Mesenchymal stem cell (in vitro differentiated cells and primary cell): ENCODE results near the gene TIMM17A. TPM values are rescaled to one million over a fixed set of nuclear protein-coding genes. Genes with fewer than 3 reads are reported as not detected.

Source experiments
- DNase-seq: peaks from one replicate; pipeline ENCODE4 v3.0.0-alpha.2; 2013
- H2AFZ ChIP-seq: one replicate; pipeline ENCODE4 v1.6.1; 2013; ENCODE audit warnings: low read depth, mild to moderate bottlenecking, control low read depth, inconsistent platforms, low read length, moderate library complexity
- H2AK5ac ChIP-seq: 2 replicates; pipeline ENCODE4 v1.6.1; 2013; ENCODE audit warnings: low read length, moderate library complexity, mild to moderate bottlenecking, inconsistent platforms; ENCODE audit not compliant: severe bottlenecking
- H2BK120ac ChIP-seq: one replicate; pipeline ENCODE4 v1.6.1; 2013; ENCODE audit warnings: low read depth, mild to moderate bottlenecking, inconsistent platforms, low read length, moderate library complexity
- H2BK12ac ChIP-seq, 2 experiments: one replicate each; pipeline ENCODE4 v1.6.1; 2013; ENCODE audit warnings: inconsistent platforms in 2 of 2, low read length in 2 of 2, mild to moderate bottlenecking in 2 of 2, moderate library complexity in 2 of 2, control low read depth in 1 of 2
- H2BK15ac ChIP-seq: one replicate; pipeline ENCODE4 v1.6.1; 2013; ENCODE audit warnings: mild to moderate bottlenecking, low read depth, inconsistent platforms; ENCODE audit not compliant: poor library complexity, severe bottlenecking
- H2BK5ac ChIP-seq: 2 replicates; pipeline ENCODE4 v1.6.1; 2013; ENCODE audit warnings: low read depth, mild to moderate bottlenecking, low read length, control low read depth, inconsistent platforms; ENCODE audit not compliant: poor library complexity, severe bottlenecking
- H3K14ac ChIP-seq, 2 experiments: one replicate each; pipeline ENCODE4 v1.6.1; 2013; ENCODE audit warnings: inconsistent platforms in 2 of 2, low read length in 2 of 2, control low read depth in 1 of 2, mild to moderate bottlenecking in 1 of 2, moderate library complexity in 1 of 2
- H3K18ac ChIP-seq, 2 experiments: one replicate each; pipeline ENCODE4 v1.6.1; 2013; ENCODE audit warnings: inconsistent platforms in 2 of 2, low read length in 2 of 2, control low read depth in 1 of 2, low read depth in 1 of 2, mild to moderate bottlenecking in 1 of 2
- H3K23ac ChIP-seq, 2 experiments: one replicate each; pipeline ENCODE4 v1.6.1; 2013; ENCODE audit warnings: inconsistent platforms in 2 of 2, low read length in 2 of 2, mild to moderate bottlenecking in 2 of 2, moderate library complexity in 2 of 2, control low read depth in 1 of 2
- H3K27ac ChIP-seq: 2 replicates; pipeline ENCODE4 v1.5.1; 2013; ENCODE audit warnings: mild to moderate bottlenecking, moderate library complexity, low read length, control low read depth, inconsistent platforms; ENCODE audit not compliant: poor library complexity, severe bottlenecking
- H3K27me3 ChIP-seq, 2 experiments: 2 replicates each; pipeline versions ENCODE4 v1.6.1 to v1.7.0; 2013; ENCODE audit warnings: low read length in 2 of 2, mild to moderate bottlenecking in 2 of 2, moderate library complexity in 2 of 2, control low read depth in 1 of 2, inconsistent platforms in 1 of 2; ENCODE audit not compliant: control insufficient read depth in 1 of 2, insufficient read depth in 1 of 2
- H3K36me3 ChIP-seq, 2 experiments: 2 replicates each; pipeline versions ENCODE4 v1.6.1 to v1.7.0; 2013; ENCODE audit warnings: low read length in 2 of 2, control low read depth in 1 of 2, inconsistent platforms in 1 of 2, low read depth in 1 of 2, mild to moderate bottlenecking in 1 of 2; ENCODE audit not compliant: insufficient read depth in 2 of 2, control insufficient read depth in 1 of 2
- H3K4ac ChIP-seq, 2 experiments: one replicate each; pipeline ENCODE4 v1.6.1; 2013; ENCODE audit warnings: inconsistent platforms in 2 of 2, low read length in 2 of 2, mild to moderate bottlenecking in 2 of 2, moderate library complexity in 2 of 2, control low read depth in 1 of 2, low read depth in 1 of 2
- H3K4me1 ChIP-seq: 2 replicates; pipeline ENCODE4 v1.6.1; 2013; ENCODE audit warnings: low read depth, low read length, control low read depth; ENCODE audit not compliant: control insufficient read depth, insufficient read depth
- H3K4me2 ChIP-seq: 2 replicates; pipeline ENCODE4 v1.6.1; 2013; ENCODE audit warnings: low read length, mild to moderate bottlenecking, inconsistent platforms; ENCODE audit not compliant: poor library complexity, severe bottlenecking
- H3K4me3 ChIP-seq, 2 experiments: 2 replicates each; pipeline versions ENCODE4 v1.5.1 to v1.7.0; 2013; ENCODE audit warnings: low read length in 2 of 2, mild to moderate bottlenecking in 2 of 2, control low read depth in 1 of 2, low read depth in 1 of 2; ENCODE audit not compliant: insufficient read depth in 1 of 2
- H3K79me1 ChIP-seq: replicated peaks from 2 replicates; pipeline ENCODE4 v1.6.1; 2013; ENCODE audit warnings: mild to moderate bottlenecking, control low read depth, low read length, inconsistent platforms; ENCODE audit not compliant: poor library complexity, severe bottlenecking
- H3K9ac ChIP-seq: 2 replicates; pipeline ENCODE4 v1.7.0; 2013; ENCODE audit warnings: mild to moderate bottlenecking, low read length, moderate library complexity
- H3K9me3 ChIP-seq: 2 replicates; pipeline ENCODE4 v1.7.0; 2013; ENCODE audit warnings: mild to moderate bottlenecking, low read length; ENCODE audit not compliant: control insufficient read depth
- H4K8ac ChIP-seq: one replicate; pipeline ENCODE4 v1.6.1; 2013; ENCODE audit warnings: inconsistent platforms, mild to moderate bottlenecking, low read length, moderate library complexity
- H4K91ac ChIP-seq: one replicate; pipeline ENCODE4 v1.6.1; 2013; ENCODE audit warnings: mild to moderate bottlenecking, low read length, inconsistent platforms
- WGBS: methylation state at CpG from one replicate; pipeline ENCODE4 v1.1.7; 2013; ENCODE audit warnings: mixed read lengths; 5-methylcytosine and 5-hydroxymethylcytosine counted together
- polyA plus RNA-seq, 2 experiments: library from polyadenylated mRNA; stranded (reverse); fragments of 200-250 nt; gene quantifications; one replicate each; pipeline ENCODE4 v1.2.3, GENCODE V29; 2013

TIMM17A gene
- polyA plus RNA-seq (2013, experiment 1 of 2): 63.8 TPM
- polyA plus RNA-seq (2013, experiment 2 of 2): 69.6 TPM

DNA sequence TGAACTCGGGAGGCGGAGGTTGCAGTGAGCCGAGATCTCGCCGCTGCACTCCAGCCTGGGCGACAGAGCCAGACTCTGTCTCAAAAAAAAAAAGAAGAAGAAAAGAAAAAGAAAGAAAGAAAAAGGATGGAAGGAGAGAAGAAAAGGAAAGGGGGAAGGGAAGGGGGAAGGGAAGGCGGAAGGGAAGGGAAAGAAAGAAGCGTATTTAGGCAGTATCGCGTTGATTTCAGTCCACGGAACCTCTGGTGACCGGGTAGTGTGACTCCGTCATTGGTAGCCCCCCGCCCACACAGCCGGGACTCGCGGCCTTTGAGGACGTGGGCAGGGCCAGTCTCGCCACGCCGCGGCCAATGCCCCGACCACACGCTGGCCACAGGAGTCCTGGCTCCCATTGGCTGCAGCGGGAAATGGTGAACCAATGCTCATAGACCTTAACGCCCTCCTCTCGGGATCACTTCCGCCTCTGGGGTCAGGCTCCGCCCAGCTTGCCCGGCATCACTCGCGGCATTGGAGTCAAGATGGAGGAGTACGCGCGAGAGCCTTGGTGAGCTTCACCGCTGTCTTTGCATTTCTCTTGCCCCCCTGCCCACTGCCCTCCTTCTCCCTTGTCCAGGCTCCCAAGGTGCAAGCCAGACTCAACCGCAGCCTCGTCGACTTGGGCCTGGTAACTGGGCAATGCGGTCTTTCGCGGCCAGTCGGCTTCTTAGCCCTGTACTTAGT, at the start of gene TIMM17A:
Gene TIMM17A (plus strand): TSS at position 495 of the 720 bp plus-strand sequence. CDS start 24 bp downstream, at position 519.
- H2AFZ ChIP-seq: peak within 1 kb of the TSS; percentile 85
- peak within 1 kb of the TSS; percentile 76 for H3K27ac ChIP-seq
- peak within 1 kb of the TSS; percentile 95 to 96 for H3K4me3 ChIP-seq
- H3K27me3 ChIP-seq: no peaks in the 10 kb centered on the region
- peak within 1 kb of the TSS; percentile 80 for H4K91ac ChIP-seq
- H3K4ac ChIP-seq: peak within 1 kb of the TSS; percentile 84 to 96
- peaks cover 17 to 25% of the 10 kb centered on the region in 2 experiments for H3K36me3 ChIP-seq
- peak within 1 kb of the TSS; percentile 73 for H2BK120ac ChIP-seq
- H4K8ac ChIP-seq: peak within 1 kb of the TSS; percentile 98
- H3K9me3 ChIP-seq: no peaks in the 10 kb centered on the region
- WGBS: 1% methylated on average over 36 of the region's 43 CpGs
- H3K14ac ChIP-seq: peak within 1 kb of the TSS in 1 of 2 experiments; percentile 98
- no peak within 1 kb of the TSS for H2BK15ac ChIP-seq
- H2BK12ac ChIP-seq: peak within 1 kb of the TSS in 1 of 2 experiments; percentile 49
- peaks cover 5% of the 10 kb centered on the region for H3K4me1 ChIP-seq
- H3K4me2 ChIP-seq: peak within 1 kb of the TSS; percentile 75
- peak within 1 kb of the TSS; percentile 74 for H2AK5ac ChIP-seq
- H3K23ac ChIP-seq: peak within 1 kb of the TSS in 1 of 2 experiments; percentile 94
- DNase-seq: peak; percentile 99
- H3K18ac ChIP-seq: peak within 1 kb of the TSS; percentile 96
- peak within 1 kb of the TSS; percentile 98 for H3K9ac ChIP-seq
- peak within 1 kb of the TSS; percentile 60 for H2BK5ac ChIP-seq
- H3K79me1 ChIP-seq: peaks cover 5% of the 10 kb centered on the region

DNA sequence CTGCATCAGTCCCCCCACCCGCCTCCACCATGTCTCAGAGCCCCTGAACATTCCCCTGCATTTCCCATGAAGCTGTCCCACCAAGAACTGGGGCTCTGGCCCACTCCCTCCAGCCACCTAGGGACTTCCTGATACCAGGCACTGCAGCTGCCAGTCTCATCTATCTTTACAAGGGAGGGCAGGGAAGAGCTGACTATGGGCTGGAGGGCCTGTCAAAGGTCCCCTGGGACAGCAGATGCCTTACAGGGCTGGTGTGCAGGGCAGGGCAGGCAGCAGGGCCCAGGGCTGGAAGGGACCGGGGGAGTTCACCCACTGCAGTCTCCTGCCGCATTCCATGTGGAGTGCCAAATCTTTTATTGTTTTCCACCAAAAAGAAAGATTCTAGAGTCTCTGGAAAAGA, 49.0 kb upstream of the TIMM17A start:
- Histone ChIP-seq H3K4me3 (no peak overlapping the region), H3K4ac (peak overlapping the region in 1 of 2 experiments; percentile 71), H3K4me1 (peaks cover 24% of the 10 kb centered on the region), H4K8ac (peak overlapping the region; percentile 35), H3K9me3 (no peaks in the 10 kb centered on the region), H2AK5ac (peak overlapping the region; percentile 16), H3K27me3 (no peaks in the 10 kb centered on the region), H3K4me2 (no peak overlapping the region), H3K18ac (peak overlapping the region; percentile 23 to 74), H2BK120ac (no peak overlapping the region), H3K23ac (no peak overlapping the region), H3K79me1 (no peaks in the 10 kb centered on the region), H3K14ac (no peak overlapping the region), H2BK12ac (peak overlapping the region; percentile 65 to 85), H4K91ac (peak overlapping the region; percentile 34), H3K9ac (peak overlapping the region; percentile 83), H2BK15ac (no peak overlapping the region), H2BK5ac (no peak overlapping the region), H3K36me3 (no peaks in the 10 kb centered on the region), H2AFZ (no peak overlapping the region), H3K27ac (no peak overlapping the region)
- no peak for DNase-seq
- 93% methylated on average over 3 of the region's 3 CpGs for WGBS

GRCh38 chr1:201907621-201908020, 47.7 kb upstream of the TIMM17A start:
- no peak overlapping the region for H3K9ac ChIP-seq
- H3K4me1 ChIP-seq: peaks cover 25% of the 10 kb centered on the region
- peak overlapping the region in 1 of 2 experiments; percentile 78 for H3K4ac ChIP-seq
- H2AFZ ChIP-seq: no peak overlapping the region
- no peak overlapping the region for H3K4me3 ChIP-seq
- H4K8ac ChIP-seq: no peak overlapping the region
- H2BK15ac ChIP-seq: peak overlapping the region; percentile 61
- no peak overlapping the region for H3K4me2 ChIP-seq
- H3K18ac ChIP-seq: peak overlapping the region in 1 of 2 experiments; percentile 9
- no peak overlapping the region for H3K27ac ChIP-seq
- no peak overlapping the region for H2AK5ac ChIP-seq
- H3K36me3 ChIP-seq: no peaks in the 10 kb centered on the region
- H3K14ac ChIP-seq: peak overlapping the region in 1 of 2 experiments; percentile 14
- H3K79me1 ChIP-seq: no peaks in the 10 kb centered on the region
- H3K27me3 ChIP-seq: no peaks in the 10 kb centered on the region
- H2BK12ac ChIP-seq: peak overlapping the region; percentile 32 to 77
- peak overlapping the region; percentile 24 for H2BK120ac ChIP-seq
- 99% methylated on average over 6 of the region's 6 CpGs for WGBS
- no peak overlapping the region for H3K23ac ChIP-seq
- no peaks in the 10 kb centered on the region for H3K9me3 ChIP-seq
- peak overlapping the region; percentile 43 for H4K91ac ChIP-seq
- no peak for DNase-seq
- H2BK5ac ChIP-seq: no peak overlapping the region

DNA sequence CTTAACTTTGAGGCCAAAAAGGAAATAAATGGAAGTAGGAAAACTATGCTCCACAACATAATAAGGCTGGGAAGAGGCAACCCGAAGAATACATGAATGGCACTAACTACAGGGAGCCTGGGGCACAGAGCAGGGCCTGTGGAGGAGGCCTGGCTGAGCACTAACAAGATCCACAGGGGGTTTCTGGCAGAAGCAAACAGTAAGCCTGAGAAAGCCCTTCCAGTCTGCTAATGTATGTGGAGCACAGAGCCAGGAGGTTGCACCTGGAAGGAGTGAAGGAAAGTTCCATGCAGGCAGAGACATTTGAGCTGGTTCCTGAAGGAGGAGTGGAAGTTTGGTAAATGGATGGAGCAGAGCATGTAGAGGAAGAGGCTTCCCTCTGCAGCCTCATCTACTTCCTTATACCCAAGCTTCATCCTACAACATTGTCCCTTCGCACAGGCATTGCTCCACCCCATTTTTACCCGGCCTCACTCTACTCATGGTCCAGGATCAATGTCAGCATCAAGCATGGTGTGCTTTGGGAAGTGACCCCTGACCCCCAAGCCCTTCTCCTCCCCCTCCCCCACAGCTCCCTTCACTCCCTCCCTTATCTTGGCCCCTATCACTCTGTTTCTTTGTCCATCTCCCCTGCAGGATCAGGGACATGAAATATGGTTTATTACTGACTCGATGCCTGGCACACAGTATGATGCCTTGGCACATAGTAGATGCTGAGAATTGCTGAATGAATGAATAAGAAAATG, 43.3 kb upstream of the TIMM17A start:
- H3K4me3 ChIP-seq: no peak overlapping the region
- H3K27ac ChIP-seq: no peak overlapping the region
- no peak overlapping the region for H2AK5ac ChIP-seq
- no peak overlapping the region for H3K4ac ChIP-seq
- no peaks in the 10 kb centered on the region for H3K36me3 ChIP-seq
- H2BK15ac ChIP-seq: no peak overlapping the region
- peak overlapping the region in 1 of 2 experiments; percentile 4 for H2BK12ac ChIP-seq
- no peak overlapping the region for H3K9ac ChIP-seq
- no peak overlapping the region for H2AFZ ChIP-seq
- DNase-seq: no peak
- H3K23ac ChIP-seq: no peak overlapping the region
- H3K4me2 ChIP-seq: no peak overlapping the region
- no peak overlapping the region for H4K8ac ChIP-seq
- H4K91ac ChIP-seq: no peak overlapping the region
- 85% methylated on average over 4 of the region's 4 CpGs for WGBS
- H3K9me3 ChIP-seq: no peaks in the 10 kb centered on the region
- no peaks in the 10 kb centered on the region for H3K79me1 ChIP-seq
- H2BK5ac ChIP-seq: no peak overlapping the region
- H3K14ac ChIP-seq: no peak overlapping the region
- no peak overlapping the region for H2BK120ac ChIP-seq
- no peaks in the 10 kb centered on the region for H3K27me3 ChIP-seq
- H3K4me1 ChIP-seq: peaks cover 19% of the 10 kb centered on the region
- H3K18ac ChIP-seq: peak overlapping the region in 1 of 2 experiments; percentile 5
